ENCODE measurements around the gene SEMA3D. TPM values are rescaled to one million over a fixed set of nuclear protein-coding genes. Genes with fewer than 3 reads are reported as not detected.
A peak's percentile ranks its signal among the peaks of the same experiment; 100 is the strongest.

SEMA3D gene
- total RNA-seq, 1 experiment from 2014 or later = 5.5 TPM

- H3K27ac ChIP-seq = no peak overlapping the region
- H3K9me3 ChIP-seq (replicated peaks) = no peaks in the 10 kb centered on the region
Observed at GRCh38 chr7:85065888-85066485, 120.9 kb downstream of the SEMA3D start.

GRCh38 chr7:85065306-85065705, 121.5 kb downstream of the SEMA3D start:
- no peak for DNase-seq
- Histone ChIP-seq H3K27ac (no peak overlapping the region), H3K4me3 (no peak overlapping the region), H3K36me3 (no peaks in the 10 kb centered on the region), H3K27me3 (no peaks in the 10 kb centered on the region), H3K9me3 (replicated peaks) (no peaks in the 10 kb centered on the region), H3K4me1 (no peaks in the 10 kb centered on the region; the same call in 1 of the 2 replicates)

More at GRCh38 chr7:85065888-85066485, 120.9 kb downstream of the SEMA3D start:
- H3K4me3 ChIP-seq = no peak overlapping the region
- H3K36me3 ChIP-seq = no peaks in the 10 kb centered on the region
- no peaks in the 10 kb centered on the region for H3K27me3 ChIP-seq
- H3K4me1 ChIP-seq = no peaks in the 10 kb centered on the region; the same call in 1 of the 2 replicates
- no peak for DNase-seq

- Histone ChIP-seq H3K27me3 (no peaks in the 10 kb centered on the region), H3K4me3 (no peak overlapping the region), H3K4me1 (no peaks in the 10 kb centered on the region; the same call in 1 of the 2 replicates), H3K27ac (no peak overlapping the region), H3K36me3 (no peaks in the 10 kb centered on the region), H3K9me3 (replicated peaks) (no peaks in the 10 kb centered on the region)
- DNase-seq = no peak
Observed at GRCh38 chr7:85062651-85063050, 124.2 kb downstream of the SEMA3D start.

GRCh38 chr7:85061456-85061855, 125.4 kb downstream of the SEMA3D start:
- Histone ChIP-seq H3K36me3 (no peaks in the 10 kb centered on the region), H3K4me3 (no peak overlapping the region), H3K27ac (no peak overlapping the region), H3K27me3 (no peaks in the 10 kb centered on the region), H3K9me3 (replicated peaks) (no peaks in the 10 kb centered on the region), H3K4me1 (no peaks in the 10 kb centered on the region)
- DNase-seq = no peak

- no peak overlapping the region for H3K4me3 ChIP-seq
- no peaks in the 10 kb centered on the region for H3K36me3 ChIP-seq
- no peak for DNase-seq
- H3K4me1 ChIP-seq = no peaks in the 10 kb centered on the region
- H3K9me3 ChIP-seq (replicated peaks) = no peaks in the 10 kb centered on the region
- no peaks in the 10 kb centered on the region for H3K27me3 ChIP-seq
- no peak overlapping the region for H3K27ac ChIP-seq
Observed at GRCh38 chr7:85060696-85061095, 126.2 kb downstream of the SEMA3D start.

- no peak for DNase-seq
- Histone ChIP-seq H3K27ac (no peak overlapping the region), H3K4me3 (no peak overlapping the region), H3K9me3 (replicated peaks) (no peaks in the 10 kb centered on the region), H3K36me3 (no peaks in the 10 kb centered on the region), H3K27me3 (no peaks in the 10 kb centered on the region), H3K4me1 (no peaks in the 10 kb centered on the region)
Observed at GRCh38 chr7:85055906-85056305, 130.9 kb downstream of the SEMA3D start.

- Histone ChIP-seq H3K27ac (no peak overlapping the region), H3K4me1 (no peaks in the 10 kb centered on the region), H3K36me3 (no peaks in the 10 kb centered on the region), H3K9me3 (replicated peaks) (no peaks in the 10 kb centered on the region), H3K27me3 (no peaks in the 10 kb centered on the region), H3K4me3 (no peak overlapping the region)
- no peak for DNase-seq
Observed at GRCh38 chr7:85055196-85055595, 131.7 kb downstream of the SEMA3D start.

- no peak overlapping the region for H3K27ac ChIP-seq
- DNase-seq = no peak
- H3K27me3 ChIP-seq = no peaks in the 10 kb centered on the region
- no peaks in the 10 kb centered on the region for H3K36me3 ChIP-seq
- H3K4me3 ChIP-seq = no peak overlapping the region
- H3K9me3 ChIP-seq (replicated peaks) = no peaks in the 10 kb centered on the region
- H3K4me1 ChIP-seq = no peaks in the 10 kb centered on the region
Observed at GRCh38 chr7:85054306-85054705, 132.6 kb downstream of the SEMA3D start.

- no peaks in the 10 kb centered on the region for H3K36me3 ChIP-seq
- H3K4me1 ChIP-seq = no peaks in the 10 kb centered on the region
- H3K9me3 ChIP-seq (replicated peaks) = no peaks in the 10 kb centered on the region
- no peak overlapping the region for H3K4me3 ChIP-seq
- no peak for DNase-seq
- no peaks in the 10 kb centered on the region for H3K27me3 ChIP-seq
- no peak overlapping the region for H3K27ac ChIP-seq
Observed at GRCh38 chr7:85052894-85053293, 134.0 kb downstream of the SEMA3D start.

GRCh38 chr7:85052056-85052737, 134.7 kb downstream of the SEMA3D start:
- H3K9me3 ChIP-seq (replicated peaks) = no peaks in the 10 kb centered on the region
- no peak overlapping the region for H3K4me3 ChIP-seq
- H3K27me3 ChIP-seq = no peaks in the 10 kb centered on the region
- DNase-seq = no peak
- no peaks in the 10 kb centered on the region for H3K4me1 ChIP-seq
- no peaks in the 10 kb centered on the region for H3K36me3 ChIP-seq
- no peak overlapping the region for H3K27ac ChIP-seq

GRCh38 chr7:85046534-85046933, 140.3 kb downstream of the SEMA3D start:
- Histone ChIP-seq H3K27ac (no peak overlapping the region), H3K27me3 (no peaks in the 10 kb centered on the region), H3K9me3 (replicated peaks) (no peaks in the 10 kb centered on the region), H3K36me3 (no peaks in the 10 kb centered on the region), H3K4me3 (no peak overlapping the region), H3K4me1 (no peaks in the 10 kb centered on the region)
- DNase-seq = no peak

GRCh38 chr7:85041605-85042216, 145.1 kb downstream of the SEMA3D start:
- H3K36me3 ChIP-seq = no peaks in the 10 kb centered on the region
- no peak overlapping the region for H3K4me3 ChIP-seq
- no peaks in the 10 kb centered on the region for H3K27me3 ChIP-seq
- DNase-seq = peak; percentile 72 to 87
- no peaks in the 10 kb centered on the region for H3K4me1 ChIP-seq
- no peak overlapping the region for H3K27ac ChIP-seq
- no peaks in the 10 kb centered on the region for H3K9me3 ChIP-seq (replicated peaks)

GRCh38 chr7:85039196-85039923, 147.5 kb downstream of the SEMA3D start:
- Histone ChIP-seq H3K4me3 (no peak overlapping the region), H3K9me3 (replicated peaks) (no peaks in the 10 kb centered on the region), H3K27me3 (no peaks in the 10 kb centered on the region), H3K27ac (no peak overlapping the region), H3K36me3 (no peaks in the 10 kb centered on the region), H3K4me1 (no peaks in the 10 kb centered on the region)
- no peak for DNase-seq

- H3K36me3 ChIP-seq = no peaks in the 10 kb centered on the region
- peak in 1 of 2 experiments; percentile 59 for DNase-seq
- H3K9me3 ChIP-seq (replicated peaks) = no peaks in the 10 kb centered on the region
- no peaks in the 10 kb centered on the region for H3K27me3 ChIP-seq
- no peaks in the 10 kb centered on the region for H3K4me1 ChIP-seq
- no peak overlapping the region for H3K27ac ChIP-seq
- H3K4me3 ChIP-seq = no peak overlapping the region
Observed at GRCh38 chr7:85038466-85038865, 148.4 kb downstream of the SEMA3D start.

GRCh38 chr7:85033263-85033662, 153.6 kb downstream of the SEMA3D start:
- no peak overlapping the region for H3K4me3 ChIP-seq
- no peaks in the 10 kb centered on the region for H3K9me3 ChIP-seq (replicated peaks)
- H3K27me3 ChIP-seq = no peaks in the 10 kb centered on the region
- peaks cover 21% of the 10 kb centered on the region for H3K4me1 ChIP-seq
- no peaks in the 10 kb centered on the region for H3K36me3 ChIP-seq
- H3K27ac ChIP-seq = no peak overlapping the region
- DNase-seq = no peak

All from SJCRH30 (cell line).